Measurements from ENCODE around the gene SCAPER.

- no peak for TF ChIP-seq POLR2AphosphoS5 (IDR thresholded peaks at IDR 0.05; ENCODE audit: low read length)
- no peak for TF ChIP-seq CBX5 (IDR thresholded peaks at IDR 0.05; ENCODE audit: low read depth)
- TF ChIP-seq KDM1A (IDR thresholded peaks at IDR 0.05; ENCODE audit: borderline replicate concordance), result no peak
- no peak for TF ChIP-seq POLR2A (IDR thresholded peaks at IDR 0.05; ENCODE audit: low read depth, low read length)
- TF ChIP-seq REST (IDR thresholded peaks at IDR 0.05; ENCODE audit: low read depth, low read length), result no peak
- no peak for TF ChIP-seq EP300 (IDR thresholded peaks at IDR 0.05; ENCODE audit: borderline replicate concordance in 1 of 2, control insufficient read depth in 1 of 2, low read depth in 2 of 2, low read length in 2 of 2)
- no peak for TF ChIP-seq SPI1 (IDR thresholded peaks at IDR 0.05; ENCODE audit: borderline replicate concordance, insufficient read depth, low read depth, low read length)
- TF ChIP-seq CTCF (IDR thresholded peaks at IDR 0.05 in 2 of 3, conservative IDR thresholded peaks at IDR 0.05 in 1 of 3; ENCODE audit: control insufficient read depth in 2 of 3, extremely low read depth in 1 of 3, insufficient read depth in 1 of 3, low read depth in 3 of 3, low read length in 3 of 3), result no peak
Measured at GRCh38 chr15:76360416-76360815, 544.7 kb downstream of the SCAPER start.

All from GM12878 (cell line).